Neutrophil (primary cell): ENCODE data around the gene KBTBD13.

Source experiments
- H3K27ac ChIP-seq: fragments of 200-600 bp; sonication (generic); 2 replicates; pipeline ENCODE4 v1.5.1; 2016; ENCODE audit warnings: mild to moderate bottlenecking, moderate library complexity
- H3K27me3 ChIP-seq: fragments of 200-600 bp; sonication (generic); 2 replicates; pipeline ENCODE4 v1.6.0; 2016; ENCODE audit warnings: mild to moderate bottlenecking
- H3K36me3 ChIP-seq: fragments of 200-600 bp; sonication (generic); 2 replicates; pipeline ENCODE4 v1.5.1; 2017
- H3K4me1 ChIP-seq, 2 experiments: fragments of 200-600 bp in 1 of 2; sonication (generic) in 1 of 2; 1 replicate in 1 of 2; 2 replicates in 1 of 2; pipeline versions ENCODE4 v1.5.1 to v1.6.1; 2013 to 2016; ENCODE audit warnings: low read depth in 1 of 2, low read length in 1 of 2, mild to moderate bottlenecking in 1 of 2, moderate library complexity in 1 of 2; ENCODE audit not compliant: control insufficient read depth in 1 of 2, insufficient read depth in 1 of 2
- H3K4me3 ChIP-seq, 2 experiments: fragments of 200-600 bp in 1 of 2; sonication (generic) in 1 of 2; 1 replicate in 1 of 2; 2 replicates in 1 of 2; pipeline ENCODE4 v1.5.1; 2013 to 2016; ENCODE audit warnings: low read depth in 1 of 2, low read length in 1 of 2, mild to moderate bottlenecking in 1 of 2, moderate library complexity in 1 of 2
- H3K9me3 ChIP-seq: fragments of 200-600 bp; sonication (generic); 2 replicates; pipeline ENCODE4 v1.5.1; 2016
- CTCF ChIP-seq: fragments of 200-600 bp; sonication (generic); IDR thresholded peaks from 2 replicates; pipeline ENCODE4 v1.5.1; 2016; ENCODE audit warnings: antibody characterized with exemption

The KBTBD13 gene

GRCh38 chr15:65062061-65062460 is 14.5 kb upstream of the KBTBD13 start:
- no peaks in the 10 kb centered on the region for H3K4me1 ChIP-seq
- no peaks in the 10 kb centered on the region for H3K9me3 ChIP-seq
- no peak overlapping the region for H3K4me3 ChIP-seq
- no peaks in the 10 kb centered on the region for H3K36me3 ChIP-seq
- no peak for TF ChIP-seq CTCF
- H3K27ac ChIP-seq, result no peak overlapping the region
- H3K27me3 ChIP-seq, result peaks cover 50% of the 10 kb centered on the region

GRCh38 chr15:65062726-65063125 is 13.8 kb upstream of the KBTBD13 start:
- no peak for TF ChIP-seq CTCF
- no peak overlapping the region for H3K4me3 ChIP-seq
- no peaks in the 10 kb centered on the region for H3K9me3 ChIP-seq
- H3K27ac ChIP-seq, result no peak overlapping the region
- no peaks in the 10 kb centered on the region for H3K4me1 ChIP-seq
- peaks cover 56% of the 10 kb centered on the region for H3K27me3 ChIP-seq
- H3K36me3 ChIP-seq, result no peaks in the 10 kb centered on the region

- Histone ChIP-seq H3K27ac (no peak overlapping the region), H3K27me3 (peaks cover 76% of the 10 kb centered on the region), H3K9me3 (no peaks in the 10 kb centered on the region), H3K36me3 (no peaks in the 10 kb centered on the region), H3K4me3 (no peak overlapping the region), H3K4me1 (no peaks in the 10 kb centered on the region)
- no peak for TF ChIP-seq CTCF
These were observed 10.4 kb upstream of the KBTBD13 start for GRCh38 chr15:65066001-65066634.

GRCh38 chr15:65066635-65067316 is 9.8 kb upstream of the KBTBD13 start:
- Histone ChIP-seq H3K36me3 (no peaks in the 10 kb centered on the region), H3K4me1 (no peaks in the 10 kb centered on the region), H3K27ac (no peak overlapping the region), H3K27me3 (peaks cover 82% of the 10 kb centered on the region), H3K4me3 (no peak overlapping the region), H3K9me3 (no peaks in the 10 kb centered on the region)
- no peak for TF ChIP-seq CTCF

GRCh38 chr15:65067317-65067644 is 9.3 kb upstream of the KBTBD13 start:
- H3K27me3 ChIP-seq, result peaks cover 83% of the 10 kb centered on the region
- H3K9me3 ChIP-seq, result no peaks in the 10 kb centered on the region
- H3K27ac ChIP-seq, result no peak overlapping the region
- TF ChIP-seq CTCF, result no peak
- H3K4me1 ChIP-seq, result no peaks in the 10 kb centered on the region
- no peak overlapping the region for H3K4me3 ChIP-seq
- H3K36me3 ChIP-seq, result no peaks in the 10 kb centered on the region
